ENCODE data around the gene CA10. TPM values are rescaled to one million over a fixed set of nuclear protein-coding genes. Genes with fewer than 3 reads are reported as not detected.

CA10 gene
- polyA plus RNA-seq, 1 experiment: not detected

- ChIA-PET POLR2A (no interaction called here), CTCF (no interaction called here)
- Histone ChIP-seq H3K4me3 (ENCODE audit: low read depth, low read length) (no peak overlapping the region), H3K27ac (ENCODE audit: low read depth, low read length) (no peak overlapping the region), H3K9me3 (ENCODE audit: control insufficient read depth, insufficient read depth, low read length) (no peaks in the 10 kb centered on the region), H3K27me3 (ENCODE audit: control insufficient read depth, insufficient read depth, low read length) (no peaks in the 10 kb centered on the region)
- no peak for DNase-seq (ENCODE audit: low read depth, low spot score)
- no peak for TF ChIP-seq CTCF (IDR thresholded peaks at IDR 0.05; ENCODE audit: low read depth, low read length)
Measured at GRCh38 chr17:51999654-52000053, 158.9 kb downstream of the CA10 start.

GRCh38 chr17:51997723-51998122 lies 160.8 kb downstream of the CA10 start:
- no peak overlapping the region for H3K27ac ChIP-seq (ENCODE audit: low read depth, low read length)
- H3K27me3 ChIP-seq (ENCODE audit: control insufficient read depth, insufficient read depth, low read length): no peaks in the 10 kb centered on the region
- no peak for DNase-seq (ENCODE audit: low read depth, low spot score)
- POLR2A ChIA-PET: no interaction called here
- no peak for TF ChIP-seq CTCF (IDR thresholded peaks at IDR 0.05; ENCODE audit: low read depth, low read length)
- CTCF ChIA-PET: no interaction called here
- no peaks in the 10 kb centered on the region for H3K9me3 ChIP-seq (ENCODE audit: control insufficient read depth, insufficient read depth, low read length)
- no peak overlapping the region for H3K4me3 ChIP-seq (ENCODE audit: low read depth, low read length)

GRCh38 chr17:51995797-51996403 lies 162.6 kb downstream of the CA10 start:
- Histone ChIP-seq H3K9me3 (ENCODE audit: control insufficient read depth, insufficient read depth, low read length) (no peaks in the 10 kb centered on the region), H3K27me3 (ENCODE audit: control insufficient read depth, insufficient read depth, low read length) (no peaks in the 10 kb centered on the region), H3K27ac (ENCODE audit: low read depth, low read length) (no peak overlapping the region), H3K4me3 (ENCODE audit: low read depth, low read length) (no peak overlapping the region)
- no peak for TF ChIP-seq CTCF (IDR thresholded peaks at IDR 0.05; ENCODE audit: low read depth, low read length)
- CTCF ChIA-PET: no interaction called here
- POLR2A ChIA-PET: no interaction called here
- no peak for DNase-seq (ENCODE audit: low read depth, low spot score)

GRCh38 chr17:51992864-51993416 lies 165.6 kb downstream of the CA10 start:
- Histone ChIP-seq H3K4me3 (ENCODE audit: low read depth, low read length) (no peak overlapping the region), H3K9me3 (ENCODE audit: control insufficient read depth, insufficient read depth, low read length) (no peaks in the 10 kb centered on the region), H3K27ac (ENCODE audit: low read depth, low read length) (no peak overlapping the region), H3K27me3 (ENCODE audit: control insufficient read depth, insufficient read depth, low read length) (no peaks in the 10 kb centered on the region)
- no peak for DNase-seq (ENCODE audit: low read depth, low spot score)
- TF ChIP-seq CTCF (IDR thresholded peaks at IDR 0.05; ENCODE audit: low read depth, low read length): no peak
- ChIA-PET POLR2A (no interaction called here), CTCF (no interaction called here)

GRCh38 chr17:51971121-51971520 lies 187.4 kb downstream of the CA10 start:
- DNase-seq (ENCODE audit: low read depth, low spot score): no peak
- no peak overlapping the region for H3K4me3 ChIP-seq (ENCODE audit: low read depth, low read length)
- ChIA-PET CTCF (no interaction called here), POLR2A (interaction anchor here (0.6 kb wide), 1 partner anchor 993 kb away, joined by 3 read pairs; no protein-coding TSS in a partner anchor)
- no peak overlapping the region for H3K27ac ChIP-seq (ENCODE audit: low read depth, low read length)
- no peak for TF ChIP-seq CTCF (IDR thresholded peaks at IDR 0.05; ENCODE audit: low read depth, low read length)
- no peaks in the 10 kb centered on the region for H3K27me3 ChIP-seq (ENCODE audit: control insufficient read depth, insufficient read depth, low read length)
- peaks cover 4% of the 10 kb centered on the region; the same call in 1 of the 2 replicates for H3K9me3 ChIP-seq (ENCODE audit: control insufficient read depth, insufficient read depth, low read length)
